GM18909 (cell line): ENCODE data around the gene CASD1.

Experiments used
- ATAC-seq: cut with Tn5 transposase; IDR thresholded peaks from one replicate; pipeline ENCODE4 v1.9.1; 2021; ENCODE audit warnings: mild to moderate bottlenecking; ENCODE audit not compliant: unreplicated experiment, poor library complexity

CASD1 gene

DNA sequence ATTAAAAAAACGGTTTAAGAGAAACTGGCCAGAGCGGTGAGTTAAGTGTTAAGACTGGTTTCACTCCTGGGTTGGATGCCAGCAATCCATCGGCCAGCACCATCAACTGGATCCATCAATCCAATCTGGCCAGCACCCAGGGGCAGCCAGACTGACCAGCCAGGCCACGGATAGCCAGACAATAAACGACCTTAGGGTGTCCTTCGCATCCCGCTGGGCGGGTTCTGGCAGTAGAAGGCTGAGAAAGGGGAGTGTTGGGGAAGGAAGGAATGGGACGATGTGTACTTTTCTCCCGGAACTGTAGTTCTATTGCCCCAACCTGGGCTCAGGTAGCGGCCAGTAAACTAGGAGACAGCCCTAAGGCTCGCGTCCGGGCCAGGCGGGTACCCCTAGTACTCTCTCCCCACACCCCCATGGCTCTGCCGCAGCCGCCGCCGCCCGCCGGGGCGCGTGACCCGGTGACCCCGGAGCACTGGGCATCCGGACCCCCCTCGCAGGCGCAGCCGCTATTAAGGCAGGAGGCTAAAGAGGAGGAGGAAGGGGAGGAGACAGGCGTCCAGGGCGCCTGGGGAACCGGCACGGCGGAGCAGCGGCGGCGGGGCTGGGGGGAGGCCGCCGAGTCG, at the start of gene CASD1:
Gene CASD1, plus strand, starts transcription at position 546 of the 623 bp plus-strand sequence. CDS start 276 bp downstream, outside the sequence.
- peak; percentile 60 for ATAC-seq

DNA sequence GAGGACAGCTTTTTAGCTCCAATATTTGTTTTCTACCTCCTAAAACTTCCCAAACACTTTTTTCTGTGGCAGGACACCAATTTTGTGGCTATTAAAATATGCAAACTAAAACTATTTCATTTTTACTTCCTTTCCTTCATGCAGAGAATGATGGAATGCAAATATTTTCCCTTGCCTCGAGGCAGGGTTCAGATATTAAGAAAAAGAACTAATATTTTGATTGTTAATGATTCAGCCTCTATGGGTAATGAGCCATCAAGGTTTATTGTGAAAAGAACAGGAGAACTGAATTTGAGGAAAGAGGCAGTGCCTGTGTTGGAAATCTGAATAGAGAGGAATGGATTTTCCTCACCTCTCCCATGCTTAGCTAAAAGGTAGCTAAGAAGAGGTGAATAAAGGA, 43.1 kb upstream of the CASD1 start:
- ATAC-seq: no peak

GRCh38 chr7:94471604-94472003, 38.0 kb upstream of the CASD1 start:
- no peak for ATAC-seq

DNA sequence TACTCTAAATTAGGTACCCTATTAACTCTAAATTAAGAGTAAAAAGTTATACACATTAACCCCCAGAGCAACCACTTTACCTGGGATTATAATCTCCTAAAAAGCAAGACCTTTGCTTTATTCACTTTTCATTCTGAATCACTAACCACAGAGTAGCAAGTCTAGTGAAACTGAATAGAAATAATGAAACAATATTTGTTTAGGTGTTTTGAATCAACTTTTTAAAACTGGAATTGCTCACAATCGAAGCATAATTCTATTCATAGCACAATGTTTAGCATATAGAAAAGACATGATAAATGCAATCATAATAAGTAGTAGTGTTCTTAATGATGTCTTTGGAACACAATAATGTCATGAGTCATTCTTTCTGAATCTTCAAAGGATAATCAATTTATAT, 37.0 kb upstream of the CASD1 start:
- ATAC-seq: no peak

DNA sequence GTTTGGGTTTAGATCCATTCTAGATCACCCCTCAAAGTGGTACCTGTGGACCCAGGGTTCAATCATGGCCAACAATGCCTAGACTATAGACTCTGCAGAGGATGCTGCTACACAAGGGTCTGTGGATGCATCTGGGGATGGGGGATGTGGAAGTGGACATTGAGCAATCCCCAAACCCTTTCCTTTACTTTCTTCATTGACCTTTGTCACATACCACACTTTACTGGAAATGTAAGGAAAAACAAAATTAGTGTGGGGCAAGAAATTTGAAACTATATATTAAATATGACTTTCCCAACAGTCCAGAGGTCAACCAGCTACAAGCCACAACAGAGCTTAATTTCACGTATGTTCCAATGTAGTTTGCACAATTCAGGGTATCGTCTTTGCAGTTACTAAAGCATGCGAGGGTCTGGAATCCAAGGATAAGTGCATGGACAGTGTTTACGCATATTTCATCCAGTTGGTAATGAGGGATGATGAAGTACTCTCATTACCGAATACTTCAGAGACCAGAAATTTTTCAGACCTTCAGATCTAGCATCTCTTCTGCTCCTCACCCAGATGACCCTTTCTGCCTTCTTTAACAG, 33.3 kb upstream of the CASD1 start:
- no peak for ATAC-seq

- ATAC-seq: no peak
Measured at GRCh38 chr7:94477878-94478277, 31.7 kb upstream of the CASD1 start.

GRCh38 chr7:94478648-94479214, 30.9 kb upstream of the CASD1 start:
- ATAC-seq: no peak

GRCh38 chr7:94481279-94481678, 28.3 kb upstream of the CASD1 start:
- ATAC-seq: no peak

GRCh38 chr7:94482796-94483195, 26.8 kb upstream of the CASD1 start:
- ATAC-seq: no peak

DNA sequence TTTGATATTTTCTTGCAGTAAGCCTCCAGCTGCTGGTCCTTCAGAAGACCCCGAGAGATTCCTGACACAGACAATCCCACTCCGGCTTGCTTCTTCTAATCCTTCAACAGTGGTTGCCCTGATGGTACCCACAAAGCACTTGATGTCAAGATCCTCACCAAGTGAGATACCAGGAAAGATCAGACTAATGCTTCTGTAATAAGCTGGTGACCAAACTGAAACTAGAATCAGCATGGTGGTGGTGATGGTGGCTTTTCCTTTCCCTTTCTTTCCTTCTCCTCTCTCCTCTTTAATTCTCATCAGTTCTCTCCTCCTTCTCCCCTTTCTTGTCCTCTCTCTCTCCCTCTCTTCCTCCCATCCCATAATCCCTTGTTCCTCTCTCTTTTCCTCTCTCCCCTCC, 25.8 kb upstream of the CASD1 start:
- ATAC-seq: no peak

GRCh38 chr7:94486216-94486615, 23.4 kb upstream of the CASD1 start:
- no peak for ATAC-seq

DNA sequence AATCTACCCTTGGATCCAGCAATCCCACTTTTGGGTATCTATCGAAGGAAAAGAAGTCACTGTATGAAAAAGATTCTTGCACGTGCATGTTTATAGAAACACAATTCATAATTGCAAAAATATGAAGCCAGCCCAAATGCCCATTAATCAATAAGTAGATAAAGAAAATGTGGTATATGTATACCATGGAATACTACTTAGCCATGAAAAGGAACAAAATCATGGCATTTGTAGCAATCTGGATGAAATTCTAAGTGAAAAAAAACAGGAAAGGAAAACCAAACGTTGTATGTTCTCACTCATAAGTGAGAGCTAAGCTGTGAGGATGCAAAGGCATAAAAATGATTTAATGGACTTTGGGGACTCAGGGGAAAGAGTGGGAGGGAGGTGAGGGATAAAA, 18.2 kb upstream of the CASD1 start:
- no peak for ATAC-seq

DNA sequence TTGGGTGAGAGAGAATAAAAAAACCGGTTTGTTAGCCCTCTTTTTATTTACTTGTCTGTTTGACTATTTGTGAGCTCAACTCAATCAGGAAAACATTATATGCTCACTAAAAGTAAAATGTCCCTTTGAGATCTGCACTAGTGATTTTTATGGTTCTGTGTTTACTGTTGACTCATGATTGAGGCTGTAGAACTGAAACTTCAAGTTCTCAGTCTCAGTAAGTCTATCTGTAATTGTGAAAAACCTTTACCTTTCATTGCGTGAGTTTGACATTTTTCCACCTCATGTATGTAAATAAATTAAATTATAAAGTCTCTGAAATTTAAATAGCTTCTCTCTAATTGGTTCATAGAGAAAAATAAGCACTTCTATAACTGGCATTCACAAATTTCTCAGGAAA, 17.0 kb upstream of the CASD1 start:
- ATAC-seq: peak; percentile 99

GRCh38 chr7:94497874-94498670, 11.5 kb upstream of the CASD1 start:
- ATAC-seq: no peak

- ATAC-seq: no peak
Measured at GRCh38 chr7:94498918-94499317, 10.7 kb upstream of the CASD1 start.

GRCh38 chr7:94507462-94507861, 2.1 kb upstream of the CASD1 start:
- ATAC-seq: no peak

DNA sequence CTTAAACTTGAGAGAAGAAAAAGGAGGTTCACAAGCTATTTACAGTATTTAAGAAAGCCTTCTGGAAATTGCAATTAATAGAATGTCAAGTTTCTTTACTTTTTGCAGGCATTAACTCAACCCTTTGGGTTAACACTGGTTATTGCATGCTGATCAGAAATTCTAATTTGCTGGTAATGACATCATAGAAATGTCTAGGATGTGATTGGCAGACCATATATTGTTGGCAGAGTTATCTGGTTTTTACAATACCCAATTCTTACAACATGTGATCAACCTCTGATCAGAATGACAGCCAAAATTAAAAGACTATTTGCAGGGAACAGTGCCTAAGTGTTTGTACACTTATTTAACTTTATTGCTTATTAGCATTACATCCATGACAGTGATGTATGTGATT, 1.6 kb upstream of the CASD1 start:
- ATAC-seq: no peak

DNA sequence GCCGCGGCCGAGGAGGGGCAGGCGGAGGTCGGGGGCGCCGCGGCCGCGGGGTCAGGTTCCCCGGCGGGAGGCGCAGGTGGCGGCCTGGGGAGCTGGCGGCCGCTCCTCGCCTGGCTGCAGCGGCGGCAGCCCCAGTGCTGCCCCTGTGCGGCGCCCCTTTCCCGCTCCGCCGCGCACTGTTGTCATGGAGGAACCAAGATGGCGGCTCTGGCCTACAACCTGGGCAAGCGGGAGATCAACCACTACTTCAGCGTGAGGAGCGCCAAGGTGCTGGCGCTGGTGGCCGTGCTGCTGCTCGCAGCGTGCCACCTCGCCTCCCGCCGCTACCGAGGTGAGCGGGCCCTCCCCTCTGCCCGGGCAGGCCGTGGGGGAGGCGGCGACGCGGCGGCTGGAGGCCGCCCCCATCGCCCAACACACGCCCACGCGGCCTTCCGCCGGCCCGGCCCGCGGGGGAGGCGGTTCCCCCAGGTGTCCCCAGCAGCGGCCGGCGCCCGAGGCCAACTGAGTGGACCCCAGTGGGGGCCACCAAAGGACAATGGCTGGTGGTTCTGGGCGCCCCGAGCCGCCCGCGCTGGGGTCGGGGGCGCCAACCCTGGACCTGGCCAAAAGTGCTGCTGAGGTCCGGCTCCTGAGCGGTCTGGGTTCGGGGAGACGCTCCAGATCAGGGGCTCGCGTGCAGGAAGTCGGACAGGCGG, 425 bp downstream of the CASD1 start:
- peak; percentile 73 for ATAC-seq

DNA sequence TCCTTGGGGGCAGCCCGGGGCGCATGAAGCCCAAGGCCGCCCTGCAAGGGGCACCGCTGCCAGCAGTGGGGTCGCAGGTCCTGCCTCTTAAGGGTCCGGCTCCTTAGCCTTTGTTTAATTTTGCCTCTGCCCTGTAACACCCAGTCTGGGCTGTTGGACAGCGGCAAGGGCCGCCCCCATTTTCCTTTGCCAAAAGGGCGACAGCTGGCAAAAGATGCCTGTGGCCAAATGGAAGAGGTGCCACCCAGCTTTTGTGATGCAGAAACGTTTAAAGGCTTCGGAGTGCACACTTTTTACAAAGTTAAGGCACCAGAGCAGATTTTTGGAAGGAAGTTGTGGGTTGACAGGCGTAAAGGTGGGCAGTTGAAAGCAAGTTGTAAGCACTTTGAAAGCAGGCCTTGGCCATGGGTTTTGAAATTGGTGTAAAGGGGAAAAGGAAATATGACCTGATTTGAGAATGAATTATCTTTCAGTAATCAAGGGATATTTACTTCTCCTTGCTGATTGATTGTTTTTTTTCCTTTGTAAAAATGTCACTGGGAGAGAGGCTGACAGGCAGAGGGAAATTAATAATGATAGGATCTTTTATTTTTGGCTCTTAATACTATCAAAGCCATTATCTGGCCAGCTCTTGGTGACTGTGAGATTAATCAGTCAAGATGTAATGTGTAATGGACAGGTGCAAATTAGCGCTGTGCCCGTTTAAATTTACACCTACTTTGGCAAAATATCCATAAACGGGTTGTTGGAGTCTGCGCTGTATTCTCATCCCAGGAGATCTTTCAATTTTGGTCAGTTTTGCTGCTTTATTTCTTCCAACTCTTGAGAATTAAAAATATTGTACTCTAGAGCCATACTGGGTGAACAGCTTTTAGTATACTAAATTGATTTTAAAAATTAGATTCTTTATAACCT, 1.2 kb downstream of the CASD1 start:
- ATAC-seq: peak; percentile 21

DNA sequence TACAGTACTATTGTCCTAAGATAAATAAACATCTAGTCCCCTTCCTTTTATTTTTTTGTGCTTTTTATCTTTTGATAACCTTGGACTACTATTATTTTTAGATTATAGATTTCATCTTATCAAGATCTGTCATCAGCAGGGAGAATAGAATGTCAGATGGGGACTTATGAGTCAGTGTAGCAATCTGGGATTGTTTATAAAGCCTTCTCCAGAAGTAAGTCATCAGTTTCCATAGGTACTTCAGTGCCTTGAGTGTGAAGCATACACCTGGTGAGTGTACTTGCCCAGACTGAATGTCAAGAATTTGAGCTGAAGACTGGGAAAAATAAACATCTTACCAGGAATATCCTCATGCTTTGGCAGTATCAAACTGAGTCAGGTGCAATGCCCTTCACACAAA, 2.1 kb downstream of the CASD1 start:
- ATAC-seq: no peak
